GM19372 (cell line): Measurements from ENCODE around the gene MTFR2.
A peak's percentile ranks its signal among the peaks of the same experiment; 100 is the strongest.
"Not testable (repeated sequence)": the region's sequence is repeated elsewhere in the genome, so short reads cannot be mapped to it uniquely, and the experiment has no call there.

Experiments used
- ATAC-seq: cut with Tn5 transposase; IDR thresholded peaks from one replicate; pipeline ENCODE4 v1.9.1; 2021; ENCODE audit warnings: mild to moderate bottlenecking, low read depth, moderate library complexity; ENCODE audit not compliant: unreplicated experiment

The MTFR2 gene

GRCh38 chr6:136236466-136237293 lies 13.4 kb downstream of the MTFR2 start:
- no peak for ATAC-seq

- no peak for ATAC-seq
These were observed 14.9 kb downstream of the MTFR2 start for GRCh38 chr6:136235233-136235564.

DNA sequence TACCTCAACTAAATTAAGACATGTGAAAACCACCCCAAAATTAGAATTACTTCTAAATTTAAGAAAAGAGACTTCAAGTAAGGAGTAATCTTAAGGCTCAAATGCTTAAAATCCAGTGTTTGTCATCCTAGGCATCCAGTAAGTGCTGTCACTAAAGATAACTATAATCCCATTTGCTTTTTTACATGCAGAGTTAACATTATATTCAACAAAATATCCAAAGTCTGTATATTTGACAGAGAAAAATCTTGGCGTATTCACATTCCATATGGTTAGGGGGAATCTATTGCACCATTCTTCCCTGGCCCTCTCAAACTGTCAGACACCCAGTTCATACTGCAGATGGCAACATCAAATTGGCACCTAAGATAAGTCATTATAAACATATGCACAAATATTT lies 17.4 kb downstream of the MTFR2 start:
- no peak for ATAC-seq

GRCh38 chr6:136230219-136230853 lies 19.8 kb downstream of the MTFR2 start:
- ATAC-seq = no peak

- no peak for ATAC-seq
These were observed 21.3 kb downstream of the MTFR2 start for GRCh38 chr6:136228814-136229213.

DNA sequence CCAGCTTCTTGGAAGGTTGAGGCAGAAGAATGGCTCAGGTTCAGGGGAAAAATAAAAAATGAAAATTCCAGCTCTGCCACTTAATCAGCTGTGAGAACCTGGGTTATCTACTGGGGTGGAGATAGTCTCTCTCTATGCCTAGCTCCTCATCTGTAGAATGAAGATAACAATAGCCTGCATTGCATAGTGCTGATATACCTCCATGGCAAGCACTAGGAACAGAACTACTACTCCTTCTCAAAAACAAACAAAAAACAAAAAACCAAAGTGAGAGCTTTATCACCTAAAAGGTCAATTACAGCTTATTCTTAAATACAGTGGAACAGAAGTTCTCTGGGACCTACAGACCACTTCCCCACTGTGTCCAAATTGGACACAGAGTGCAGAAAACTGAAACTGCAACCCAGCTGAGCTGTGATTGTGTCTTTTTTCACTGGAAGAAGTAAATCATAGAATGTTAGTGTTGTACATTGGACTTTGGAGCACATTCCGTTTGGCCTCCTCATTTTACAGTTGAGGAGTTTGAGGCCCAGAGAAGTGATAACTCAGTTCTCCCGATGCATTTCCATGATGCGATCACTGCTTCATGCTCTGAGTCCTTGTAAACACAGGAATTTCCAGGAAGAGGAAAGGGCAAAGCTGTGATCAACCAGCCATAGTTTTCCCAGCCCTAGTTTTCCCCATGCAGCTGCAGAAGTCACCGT lies 23.3 kb downstream of the MTFR2 start:
- ATAC-seq = peak; percentile 23

GRCh38 chr6:136226027-136226673 lies 24.0 kb downstream of the MTFR2 start:
- peak; percentile 50 for ATAC-seq

- ATAC-seq = no peak
These were observed 24.6 kb downstream of the MTFR2 start for GRCh38 chr6:136225496-136225895.

- ATAC-seq = not testable (repeated sequence)
These were observed 25.1 kb downstream of the MTFR2 start for GRCh38 chr6:136224974-136225373.

- ATAC-seq = no peak
These were observed 33.4 kb downstream of the MTFR2 start for GRCh38 chr6:136216503-136217401.

DNA sequence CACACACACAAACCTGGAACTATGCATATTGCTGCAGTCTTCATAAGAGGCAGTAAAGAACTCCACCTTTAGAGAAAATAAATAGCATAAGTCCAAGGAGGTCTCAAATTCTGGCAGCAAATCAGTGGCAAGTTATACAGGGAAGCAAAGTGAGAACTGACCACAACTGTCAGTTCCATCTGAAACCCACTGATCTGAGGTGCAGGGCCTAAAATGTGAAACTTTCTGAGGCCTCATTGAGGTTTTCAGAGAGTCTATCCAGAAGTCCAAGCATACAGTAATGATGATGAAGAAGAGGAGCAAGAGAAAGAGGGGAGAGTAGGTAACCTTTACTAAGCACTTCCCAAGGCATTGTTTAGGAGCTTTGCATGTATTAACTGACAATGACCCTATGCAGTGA lies 36.3 kb downstream of the MTFR2 start:
- no peak for ATAC-seq

- no peak for ATAC-seq
These were observed 37.0 kb downstream of the MTFR2 start for GRCh38 chr6:136213012-136213539.

DNA sequence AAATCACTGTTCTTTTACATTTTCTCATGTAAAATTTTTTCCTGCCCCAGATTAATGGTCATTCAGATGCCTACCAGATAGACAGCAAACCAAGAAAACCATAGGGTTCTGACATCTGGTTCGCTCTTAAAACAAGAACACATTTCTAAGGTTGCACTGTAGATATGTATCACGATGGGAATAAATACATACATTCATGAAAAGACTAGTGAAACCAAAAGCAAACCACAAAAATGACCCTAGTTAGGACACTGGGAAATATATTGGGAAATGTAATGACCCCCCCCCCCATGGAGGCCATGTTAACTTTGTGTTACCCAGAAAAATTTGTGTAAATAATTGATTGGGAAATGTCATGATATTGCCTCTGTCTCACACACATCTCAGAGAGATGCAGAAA lies 37.5 kb downstream of the MTFR2 start:
- ATAC-seq = no peak

GRCh38 chr6:136210398-136211165 lies 39.5 kb downstream of the MTFR2 start:
- ATAC-seq = no peak

- no peak for ATAC-seq
These were observed 40.6 kb downstream of the MTFR2 start for GRCh38 chr6:136209496-136209895.

- ATAC-seq = no peak
These were observed 41.3 kb downstream of the MTFR2 start for GRCh38 chr6:136208783-136209182.

DNA sequence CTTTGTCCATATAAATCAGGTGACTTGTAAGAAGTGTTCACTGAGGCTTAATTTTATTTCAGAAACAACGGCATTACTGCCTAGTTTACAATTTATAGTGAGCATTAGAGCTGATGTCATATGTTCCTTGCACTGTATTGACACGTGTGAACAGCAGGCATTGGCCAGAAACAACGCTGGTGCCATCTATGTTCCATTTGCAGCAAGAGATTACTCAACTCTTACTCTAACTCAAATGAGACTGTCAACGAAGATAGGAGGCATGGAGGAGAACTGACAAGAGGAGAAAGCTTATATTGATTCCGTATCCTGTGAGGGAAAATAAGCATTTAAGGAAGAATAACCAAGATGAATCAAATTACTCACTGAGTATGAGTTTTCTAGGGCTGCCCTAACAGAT lies 48.4 kb downstream of the MTFR2 start:
- no peak for ATAC-seq

DNA sequence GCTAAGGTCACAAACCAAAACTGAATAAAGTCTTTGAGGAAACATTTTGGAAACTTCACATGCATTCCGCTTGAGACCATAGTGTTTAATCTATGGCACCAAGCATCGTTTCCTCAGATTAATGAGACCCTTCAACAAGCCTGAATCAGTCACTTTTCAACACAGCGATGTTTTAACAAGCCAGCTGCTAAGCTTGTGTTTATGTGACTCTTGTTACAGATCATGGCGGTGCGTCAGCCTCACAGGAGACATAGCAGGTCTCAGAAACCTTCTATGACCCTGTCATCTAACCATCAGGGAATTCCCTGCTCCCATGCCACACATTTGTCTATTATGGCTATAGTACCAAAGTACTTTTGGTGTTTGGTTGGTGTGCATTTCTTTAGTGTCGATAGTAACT lies 57.2 kb downstream of the MTFR2 start:
- ATAC-seq = no peak
